H1 (cell line): Measurements from ENCODE around the gene OVCA2. TPM values are rescaled to one million over a fixed set of nuclear protein-coding genes. Genes with fewer than 3 reads are reported as not detected.

Experiments
- CTCF ChIA-PET: fragments of 300-600 bp; sonication (Branson Sonifier 250); formaldehyde crosslinking; loops from one replicate; lab custom pipeline; 2021; ENCODE audit not compliant: partially characterized antibody; lab: Charles Lee
- POLR2A ChIA-PET: fragments of 300-600 bp; sonication (Branson Sonifier 250); formaldehyde crosslinking; loops from one replicate; lab custom pipeline; 2021; ENCODE audit warnings: inconsistent platforms; ENCODE audit not compliant: partially characterized antibody; lab: Charles Lee
- DNase-seq, 2 experiments: peaks; one replicate each; pipeline versions ENCODE4 v3.0.0 to v3.0.0-alpha.2; 2010 to 2022; ENCODE audit warnings: low spot score in 2 of 2, low read depth in 1 of 2, mixed read lengths in 1 of 2
- FAIRE-seq: peaks from 2 replicates; lab custom pipeline; 2011; peaks lifted over from hg19 to GRCh38; lab: Jason Lieb, UNC
- H2AFZ ChIP-seq: 2 replicates; pipeline ENCODE4 v1.8.1; 2012; ENCODE audit warnings: low read length, inconsistent platforms
- H2AK5ac ChIP-seq: 2 replicates; pipeline ENCODE4 v1.6.1; 2013; ENCODE audit warnings: low read depth, low read length
- H2BK120ac ChIP-seq: replicated peaks from 2 replicates; pipeline ENCODE3; 2013; ENCODE audit warnings: low read depth, low read length, inconsistent platforms
- H2BK12ac ChIP-seq: 2 replicates; pipeline ENCODE4 v1.6.1; 2013; ENCODE audit warnings: low read depth, low read length
- H2BK15ac ChIP-seq: 2 replicates; pipeline ENCODE4 v1.6.1; 2013; ENCODE audit warnings: low read length
- H2BK20ac ChIP-seq: 2 replicates; pipeline ENCODE4 v1.6.1; 2013; ENCODE audit warnings: low read length
- H2BK5ac ChIP-seq: 2 replicates; pipeline ENCODE4 v1.6.1; 2013; ENCODE audit warnings: low read depth, low read length
- H3K14ac ChIP-seq: 2 replicates; pipeline ENCODE4 v1.6.1; 2013; ENCODE audit warnings: inconsistent platforms; ENCODE audit not compliant: insufficient read length
- H3K18ac ChIP-seq: 2 replicates; pipeline ENCODE4 v1.6.1; 2013; ENCODE audit warnings: low read length; ENCODE audit errors: extremely low read depth
- H3K23ac ChIP-seq: 2 replicates; pipeline ENCODE4 v1.6.1; 2013; ENCODE audit warnings: inconsistent platforms; ENCODE audit not compliant: insufficient read length
- H3K23me2 ChIP-seq: 2 replicates; pipeline ENCODE4 v1.6.1; 2013; ENCODE audit warnings: low read depth, low read length
- H3K27ac ChIP-seq: 2 replicates; pipeline ENCODE4 v1.6.1; 2011; ENCODE audit warnings: low read depth, low read length, inconsistent platforms
- H3K27me3 ChIP-seq, 4 experiments: replicated peaks in 1 of 4; 1 replicate in 1 of 4; 2 replicates in 3 of 4; pipeline versions ENCODE4 v1.6.1 to v1.8.1; 2011 to 2013; ENCODE audit warnings: low read length in 3 of 4, mild to moderate bottlenecking in 3 of 4, inconsistent platforms in 2 of 4, mixed read lengths in 2 of 4, moderate library complexity in 1 of 4; ENCODE audit not compliant: control insufficient read depth in 3 of 4, insufficient read depth in 3 of 4; ENCODE audit errors: extremely low read depth in 1 of 4
- H3K36me3 ChIP-seq, 4 experiments: 2 replicates each; pipeline versions ENCODE4 v1.6.1 to v1.8.1; 2011 to 2013; ENCODE audit warnings: mild to moderate bottlenecking in 4 of 4, low read length in 3 of 4, moderate library complexity in 2 of 4, control low read depth in 1 of 4, inconsistent platforms in 1 of 4; ENCODE audit not compliant: insufficient read depth in 4 of 4, control insufficient read depth in 2 of 4
- H3K4ac ChIP-seq: replicated peaks from 2 replicates; pipeline ENCODE3; 2013; ENCODE audit warnings: low read length, low read depth, mixed read lengths, inconsistent platforms; ENCODE audit not compliant: insufficient read length
- H3K4me1 ChIP-seq, 4 experiments: replicated peaks in 1 of 4; 1 replicate in 1 of 4; 2 replicates in 3 of 4; pipeline versions ENCODE4 v1.6.1 to v1.8.1; 2011 to 2013; ENCODE audit warnings: low read length in 3 of 4, inconsistent platforms in 2 of 4, mixed read lengths in 1 of 4; ENCODE audit not compliant: insufficient read depth in 4 of 4, control insufficient read depth in 3 of 4
- H3K4me2 ChIP-seq, 2 experiments: 2 replicates each; pipeline versions ENCODE4 v1.6.1 to v1.8.1; 2011 to 2013; ENCODE audit warnings: low read depth in 2 of 2, low read length in 2 of 2, control low read depth in 1 of 2, inconsistent platforms in 1 of 2, mild to moderate bottlenecking in 1 of 2; ENCODE audit not compliant: insufficient read depth in 1 of 2
- H3K4me3 ChIP-seq, 4 experiments: fragments of 200-600, 300-600 bp in 1 of 4; sonication (generic), shearing (Covaris generic), sonication (Bioruptor Twin) in 1 of 4; 2 replicates each; pipeline versions ENCODE4 v1.5.1 to v1.8.1; 2011 to 2016; ENCODE audit warnings: low read length in 4 of 4, low read depth in 3 of 4, control low read depth in 2 of 4, inconsistent platforms in 2 of 4, mild to moderate bottlenecking in 2 of 4, mixed read lengths in 1 of 4, moderate library complexity in 1 of 4; ENCODE audit not compliant: insufficient read depth in 2 of 4; ENCODE audit errors: extremely low read depth in 1 of 4
- H3K56ac ChIP-seq: replicated peaks from 2 replicates; pipeline ENCODE3; 2013; ENCODE audit warnings: low read depth, mild to moderate bottlenecking, mixed read lengths, low read length, inconsistent platforms; ENCODE audit not compliant: insufficient read length
- H3K79me1 ChIP-seq: 2 replicates; pipeline ENCODE4 v1.6.1; 2013; ENCODE audit warnings: low read depth, low read length, control low read depth
- H3K79me2 ChIP-seq, 2 experiments: 2 replicates each; pipeline versions ENCODE4 v1.6.1 to v1.8.1; 2012 to 2013; ENCODE audit warnings: low read length in 2 of 2, mild to moderate bottlenecking in 2 of 2, inconsistent platforms in 1 of 2; ENCODE audit not compliant: insufficient read depth in 2 of 2, control insufficient read depth in 1 of 2
- H3K9ac ChIP-seq, 4 experiments: replicated peaks in 1 of 4; 1 replicate in 1 of 4; 2 replicates in 3 of 4; pipeline versions ENCODE4 v1.6.1 to v1.8.1; 2011 to 2013; ENCODE audit warnings: low read depth in 3 of 4, low read length in 3 of 4, control low read depth in 2 of 4, mild to moderate bottlenecking in 2 of 4, moderate library complexity in 2 of 4, inconsistent platforms in 1 of 4; ENCODE audit errors: extremely low read depth in 1 of 4
- H3K9me3 ChIP-seq, 2 experiments: 2 replicates each; pipeline versions ENCODE4 v1.6.1 to v1.8.1; 2012 to 2013; ENCODE audit warnings: mild to moderate bottlenecking in 2 of 2, moderate library complexity in 2 of 2, control low read depth in 1 of 2, inconsistent platforms in 1 of 2, low read depth in 1 of 2, low read length in 1 of 2, mixed read lengths in 1 of 2; ENCODE audit not compliant: insufficient read depth in 2 of 2
- H4K20me1 ChIP-seq, 2 experiments: replicated peaks in 1 of 2; 2 replicates each; pipeline versions ENCODE3 to v1.8.1; 2011 to 2013; ENCODE audit warnings: inconsistent platforms in 2 of 2, low read length in 2 of 2, mild to moderate bottlenecking in 1 of 2; ENCODE audit not compliant: insufficient read depth in 2 of 2, control insufficient read depth in 1 of 2
- H4K5ac ChIP-seq: 2 replicates; pipeline ENCODE4 v1.6.1; 2013; ENCODE audit warnings: low read length, low read depth, mixed read lengths, inconsistent platforms; ENCODE audit not compliant: insufficient read length
- H4K8ac ChIP-seq: 2 replicates; pipeline ENCODE4 v1.8.0; 2013; ENCODE audit warnings: mild to moderate bottlenecking, moderate library complexity, low read length, inconsistent platforms; ENCODE audit not compliant: insufficient read depth; ENCODE audit errors: extremely low read depth
- H4K91ac ChIP-seq: replicated peaks from 2 replicates; pipeline ENCODE3; 2013; ENCODE audit warnings: low read length, mixed read lengths, inconsistent platforms; ENCODE audit not compliant: insufficient read length
- CBX5 ChIP-seq: fragments of 300-800, 300-1000 bp; sonication (generic); IDR thresholded peaks from 2 replicates; pipeline ENCODE4 v1.7.1; 2016; ENCODE audit warnings: antibody characterized with exemption, low read length, low read depth
- EZH2 ChIP-seq: fragments of 200-600 bp; sonication (generic); IDR thresholded peaks from 2 replicates; pipeline ENCODE4 v1.7.1; 2012; ENCODE audit warnings: low read depth, mild to moderate bottlenecking, moderate library complexity, low read length, inconsistent platforms; ENCODE audit not compliant: severe bottlenecking
- HDAC2 ChIP-seq, 2 experiments: fragments of 300-600 bp in 1 of 2; sonication (generic) in 1 of 2; IDR thresholded peaks; 2 replicates each; pipeline ENCODE4 v1.6.1; 2011 to 2012; ENCODE audit warnings: low read depth in 2 of 2, low read length in 2 of 2, mild to moderate bottlenecking in 2 of 2, moderate library complexity in 2 of 2, borderline replicate concordance in 1 of 2, inconsistent platforms in 1 of 2
- PHF8 ChIP-seq: fragments of 200-600 bp; sonication (generic); conservative IDR thresholded peaks from 2 replicates; pipeline ENCODE4 v1.7.1; 2012; ENCODE audit warnings: low read depth, mild to moderate bottlenecking, inconsistent platforms, low read length, moderate library complexity
- RBBP5 ChIP-seq: IDR thresholded peaks from 2 replicates; pipeline ENCODE4 v1.7.1; 2012; ENCODE audit warnings: low read depth, mild to moderate bottlenecking, inconsistent platforms, low read length, moderate library complexity, borderline replicate concordance
- SIN3A ChIP-seq, 2 experiments: IDR thresholded peaks in 1 of 2; conservative IDR thresholded peaks in 1 of 2; 2 replicates each; pipeline ENCODE4 v1.6.1; 2011 to 2012; ENCODE audit warnings: low read length in 2 of 2, improper control_type of control experiment in 1 of 2, low read depth in 1 of 2, mild to moderate bottlenecking in 1 of 2
- SUZ12 ChIP-seq: fragments of 200-600 bp; sonication (generic); IDR thresholded peaks from 2 replicates; pipeline ENCODE4 v1.6.1; 2012; ENCODE audit warnings: mild to moderate bottlenecking, inconsistent platforms, low read length, moderate library complexity, mixed read lengths
- WGBS, 2 experiments: shearing (Covaris generic) in 1 of 2; methylation state at CpG; one replicate each; pipeline versions ENCODE4 v1.1.6 to v1.1.7; 2013 to 2015; ENCODE audit warnings: low lambda C conversion rate in 2 of 2, mixed read lengths in 2 of 2, inconsistent platforms in 1 of 2, low coverage in 1 of 2, missing lambda C conversion rate in 1 of 2; ENCODE audit not compliant: insufficient replicate concordance in 2 of 2, insufficient coverage in 1 of 2, insufficient read length in 1 of 2; ENCODE audit errors: extremely low coverage in 1 of 2, missing lambda C conversion rate in 1 of 2; 5-methylcytosine and 5-hydroxymethylcytosine counted together
- polyA plus RNA-seq, 7 experiments: library from polyadenylated mRNA; depleted of rRNA in 3 of 7; stranded (reverse) in 5 of 7; unstranded in 2 of 7; fragments of >200 nt in 5 of 7; fragments of 200-250 nt in 2 of 7; gene quantifications; 1 replicate in 5 of 7; 2 replicates in 1 of 7; 4 replicates in 1 of 7; pipeline versions ENCODE4 v1.2.1 to v1.2.3, GENCODE V29; 2011 to 2013; ENCODE audit warnings: missing spikeins in 2 of 7, mixed read lengths in 2 of 7
- total RNA-seq: library from RNA; stranded (reverse); fragmentation: NEBNext Ultra II Directional; extraction: Animal tissue kit (Norgen Biotek cat#: 25700); gene quantifications from 2 replicates; pipeline ENCODE4 v1.2.1, GENCODE V29; 2021
- TF ChIP-seq, protein P1 (sequence below): IDR thresholded peaks from 2 replicates; pipeline ENCODE4 v1.6.1; 2012; ENCODE audit warnings: inconsistent platforms
- TF ChIP-seq, protein P2 (sequence below): IDR thresholded peaks from 2 replicates; pipeline ENCODE4 v1.6.1; 2012; ENCODE audit warnings: inconsistent platforms

Gene OVCA2
- total and polyA plus RNA-seq, 2 of the 8 experiments (the other 6 are each of a cell fraction or from before 2014, with no cell fraction given): 15.3 to 37.0 TPM

DNA sequence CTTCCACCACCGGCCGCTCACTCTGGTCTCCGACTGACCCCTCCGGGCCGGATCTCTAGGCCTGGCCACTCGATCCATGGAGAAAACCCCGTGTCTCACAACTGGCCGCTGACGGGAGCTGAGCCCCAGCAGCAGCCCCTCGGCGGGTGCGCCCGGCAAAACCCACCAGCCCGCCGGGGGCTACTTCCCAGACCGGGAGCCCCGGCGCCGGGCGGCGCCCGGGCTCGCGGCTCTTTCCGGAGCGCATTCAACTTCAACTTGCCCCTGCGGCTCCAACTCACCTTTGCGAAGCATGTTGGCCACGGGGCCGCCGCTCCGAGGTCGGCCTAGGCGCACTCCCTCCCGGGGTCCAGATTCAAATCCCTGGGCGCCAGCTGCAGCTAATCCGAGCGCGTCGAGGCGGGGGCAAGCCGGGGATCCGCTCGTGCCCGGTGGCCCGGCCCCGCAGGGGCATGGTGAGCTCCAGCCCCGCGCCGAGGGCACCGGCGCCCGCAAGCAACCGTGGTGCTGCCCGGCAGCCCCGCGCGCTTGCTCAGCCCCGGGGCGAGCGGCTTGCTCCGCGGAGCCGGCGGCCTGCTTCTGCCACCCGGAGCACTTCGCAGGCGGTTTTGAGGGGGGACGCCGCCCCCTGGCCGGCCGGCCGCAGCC lies 17.1 kb upstream of the OVCA2 start:
- no peak overlapping the region for H2BK12ac ChIP-seq
- peaks cover 0 to 6% (median 0%) of the 10 kb centered on the region in 4 experiments; a peak in 1 of 8 replicates for H3K36me3 ChIP-seq
- no peak overlapping the region for H3K14ac ChIP-seq
- no peak overlapping the region for H3K23ac ChIP-seq
- CTCF ChIA-PET: interaction anchor here (1.0 to 5.3 kb wide), 15 partner anchors 13 to 121 kb away, joined by 3 to 47 read pairs (median 4); partner anchors contain the start of gene HIC1
- H3K27ac ChIP-seq: no peak overlapping the region
- peaks cover 0 to 17% (median 6%) of the 10 kb centered on the region in 4 experiments; a peak in 6 of 7 replicates for H3K4me1 ChIP-seq
- no peaks in the 10 kb centered on the region for H3K79me1 ChIP-seq
- H3K23me2 ChIP-seq: peaks cover 12% of the 10 kb centered on the region; the same call in 1 of the 2 replicates
- no peak overlapping the region for H2BK15ac ChIP-seq
- DNase-seq: peak in 1 of 2 experiments; percentile 67
- H4K91ac ChIP-seq: no peak overlapping the region
- H4K5ac ChIP-seq: no peak overlapping the region
- POLR2A ChIA-PET: interaction anchor here (1.0 to 1.4 kb wide), 3 partner anchors 8 to 278 kb away, joined by 3 to 4 read pairs (median 3); partner anchors contain the start of genes SMG6 and SRR
- H3K9ac ChIP-seq: no peak overlapping the region
- no peak overlapping the region for H2AK5ac ChIP-seq
- peak overlapping the region; percentile 4; the same call in 1 of the 2 replicates for H4K8ac ChIP-seq
- FAIRE-seq: no peak
- H3K27me3 ChIP-seq: peaks cover 69 to 93% (median 88%) of the 10 kb centered on the region in 4 experiments
- WGBS, 2 experiments: 3% methylated on average over 38 of the region's 73 CpGs; no CpG with 5 or more reads in 1 of the 2 experiments
- no peak overlapping the region for H2AFZ ChIP-seq
- no peaks in the 10 kb centered on the region for H3K9me3 ChIP-seq
- H3K4me3 ChIP-seq: peak overlapping the region; percentile 12 to 63 (median 36); a peak in 7 of 8 replicates
- H2BK5ac ChIP-seq: no peak overlapping the region
- no peak overlapping the region for H2BK120ac ChIP-seq
- H3K79me2 ChIP-seq: no peaks in the 10 kb centered on the region
- H3K4ac ChIP-seq: no peak overlapping the region
- no peak overlapping the region; the same call in 1 of the 2 replicates for H3K18ac ChIP-seq
- H3K4me2 ChIP-seq: peak overlapping the region; percentile 64 to 80
- H2BK20ac ChIP-seq: no peak overlapping the region
- H4K20me1 ChIP-seq: peaks cover 0 to 5% of the 10 kb centered on the region in 2 experiments
- no peak overlapping the region for H3K56ac ChIP-seq
- TF ChIP-seq SUZ12 (peak; percentile 99), RBBP5 (no peak), EZH2 (peak; percentile 99), SIN3A (conservative IDR thresholded peaks at IDR 0.05 in 1 of 2, IDR thresholded peaks at IDR 0.05 in 1 of 2; ENCODE audit: low read depth in 1 of 2, low read length in 2 of 2) (no peak), PHF8 (no peak), HDAC2 (IDR thresholded peaks at IDR 0.05; ENCODE audit: borderline replicate concordance in 1 of 2, low read depth in 2 of 2, low read length in 2 of 2) (0 out of 4 replicates have a peak, but pooled peaks of 1 of the 2 experiments have one; percentile 10), CBX5 (no peak)
- TF ChIP-seq, protein P1, sequence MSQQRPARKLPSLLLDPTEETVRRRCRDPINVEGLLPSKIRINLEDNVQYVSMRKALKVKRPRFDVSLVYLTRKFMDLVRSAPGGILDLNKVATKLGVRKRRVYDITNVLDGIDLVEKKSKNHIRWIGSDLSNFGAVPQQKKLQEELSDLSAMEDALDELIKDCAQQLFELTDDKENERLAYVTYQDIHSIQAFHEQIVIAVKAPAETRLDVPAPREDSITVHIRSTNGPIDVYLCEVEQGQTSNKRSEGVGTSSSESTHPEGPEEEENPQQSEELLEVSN: peak; percentile 39; the same call in 1 of the 2 replicates
- TF ChIP-seq, protein P2, sequence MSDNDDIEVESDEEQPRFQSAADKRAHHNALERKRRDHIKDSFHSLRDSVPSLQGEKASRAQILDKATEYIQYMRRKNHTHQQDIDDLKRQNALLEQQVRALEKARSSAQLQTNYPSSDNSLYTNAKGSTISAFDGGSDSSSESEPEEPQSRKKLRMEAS: peak; percentile 63
